Adrenal gland (tissue), 12 donors: Measurements from ENCODE around the gene JCHAIN. TPM values are rescaled to one million over a fixed set of nuclear protein-coding genes. Genes with fewer than 3 reads are reported as not detected.

Experiments used
- DNase-seq, 7 donors: peaks; one replicate each; pipeline ENCODE4 v3.0.0-alpha.2; 2019 to 2020
- H3K27ac ChIP-seq, 5 donors: fragments of 200-600 bp; sonication (generic) in 4 of 5; 1 replicate in 3 of 5; 2 replicates in 2 of 5; pipeline versions ENCODE4 v1.5.1 to v1.8.0; 2016 to 2020; ENCODE audit warnings: mild to moderate bottlenecking in 1 of 5
- H3K27me3 ChIP-seq: fragments of 200-600 bp; 2 replicates; pipeline ENCODE4 v1.8.0; 2021
- H3K36me3 ChIP-seq, 2 donors: fragments of 200-600 bp; replicated peaks in 1 of 2; 1 replicate in 1 of 2; 2 replicates in 1 of 2; pipeline versions ENCODE4 v1.5.1 to v1.8.0; 2018 to 2022
- H3K4me1 ChIP-seq, 2 donors: fragments of 200-600 bp; replicated peaks in 1 of 2; 1 replicate in 1 of 2; 2 replicates in 1 of 2; pipeline versions ENCODE4 v1.5.1 to v1.8.0; 2018 to 2021
- H3K4me3 ChIP-seq, 4 donors: fragments of 200-600 bp; sonication (generic) in 3 of 4; one replicate each; pipeline ENCODE4 v1.5.1; 2016 to 2018
- H3K9me3 ChIP-seq, 3 donors: fragments of 200-600 bp; sonication (generic) in 1 of 3; replicated peaks in 1 of 3; 1 replicate in 2 of 3; 2 replicates in 1 of 3; pipeline versions ENCODE4 v1.5.1 to v1.8.0; 2016 to 2021
- POLR2A ChIP-seq, 2 donors: fragments of 450-650 bp; IDR thresholded peaks; one replicate each; pipeline ENCODE4 v1.6.1; 2017; ENCODE audit warnings: antibody characterized with exemption in 2 of 2, mild to moderate bottlenecking in 2 of 2, moderate library complexity in 1 of 2
- WGBS, 4 donors: extraction: QIAGEN DNeasy Blood & Tissue Kit in 2 of 4; methylation state at CpG; one replicate each; pipeline versions ENCODE4 v1.1.5 to v1.1.7; 2013 to 2017; 5-methylcytosine and 5-hydroxymethylcytosine counted together
- intact Hi-C, 2 donors: fragments of 100-400 bp; cut with DNase I; formaldehyde crosslinking; loops; one replicate each; pipeline versions ENCODE4 v1.14.1 to v1.15.0; 2022 to 2023
- polyA plus RNA-seq, 3 donors: library from polyadenylated mRNA; stranded (reverse); fragments of 200-250 nt in 2 of 3; fragments of 350-450 nt in 1 of 3; fragmentation: Illumina TruSeq in 1 of 3; extraction: RNeasy Lipid Tissue Mini Kit (QIAGEN cat#74804) in 1 of 3; gene quantifications; one replicate each; pipeline ENCODE4 v1.2.3, GENCODE V29; 2013 to 2014
- total RNA-seq, 9 donors: library from RNA; depleted of rRNA in 4 of 9; stranded (reverse); fragments of >200 nt in 4 of 9; fragments of 120-200 nt in 1 of 9; fragmentation: NEBNext Ultra II Directional in 1 of 9; extraction: Animal tissue kit (Norgen Biotek cat#: 25700) in 1 of 9; gene quantifications; one replicate each; pipeline versions ENCODE4 v1.1.0 to v1.2.4, GENCODE V29; 2013 to 2023
- TF ChIP-seq, protein P1 (sequence below), 6 experiments: fragments of 450-650 bp in 4 of 6; fragments of 200-600 bp in 2 of 6; sonication (generic) in 1 of 6; IDR thresholded peaks; 1 replicate in 5 of 6; 2 replicates in 1 of 6; pipeline versions ENCODE4 v1.5.1 to v1.8.0; 2016 to 2021; ENCODE audit warnings: antibody characterized with exemption in 6 of 6, mild to moderate bottlenecking in 2 of 6, moderate library complexity in 1 of 6
- donor health status: healthy with polysubstance abuse.
- donor health status: Bipolar disorder and iron deficiency.
- donor health status: DM: yes; HTN: yes; CAD: no.
- donor health status: DM: no; HTN: no; CAD: no.
- donor health status: DM: no; HTN: no; CAD: no.
- donor health status: DM: yes; HTN: yes; CAD: no.

The JCHAIN gene
- total and polyA plus RNA-seq, 12 donors, result 0.11 to 124 (median 1.9) TPM; not detected in 1

DNA sequence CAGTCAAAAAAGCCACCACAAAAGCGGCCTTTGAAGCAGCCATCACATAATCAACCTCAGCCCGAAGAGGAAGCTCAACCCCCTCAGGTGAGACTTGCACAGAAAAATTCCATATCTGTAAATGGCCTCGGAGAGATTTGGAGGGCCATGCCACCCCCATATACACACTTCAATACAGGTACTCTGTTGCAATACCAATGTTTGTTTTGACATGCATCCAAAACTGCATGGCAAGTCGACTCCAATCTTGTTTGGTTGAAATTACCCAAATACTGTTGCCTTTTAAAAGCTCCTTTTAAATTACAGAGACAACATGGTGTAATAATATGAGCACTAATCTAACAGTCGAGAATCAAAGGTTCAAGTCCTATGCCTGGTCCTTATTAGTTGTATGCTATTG is 31.8 kb downstream of the JCHAIN start:
- Histone ChIP-seq H3K36me3 (no peaks in the 10 kb centered on the region), H3K9me3 (no peaks in the 10 kb centered on the region), H3K4me3 (no peak overlapping the region), H3K27ac (no peak overlapping the region), H3K4me1 (no peaks in the 10 kb centered on the region), H3K27me3 (no peaks in the 10 kb centered on the region)
- TF ChIP-seq, protein P1, sequence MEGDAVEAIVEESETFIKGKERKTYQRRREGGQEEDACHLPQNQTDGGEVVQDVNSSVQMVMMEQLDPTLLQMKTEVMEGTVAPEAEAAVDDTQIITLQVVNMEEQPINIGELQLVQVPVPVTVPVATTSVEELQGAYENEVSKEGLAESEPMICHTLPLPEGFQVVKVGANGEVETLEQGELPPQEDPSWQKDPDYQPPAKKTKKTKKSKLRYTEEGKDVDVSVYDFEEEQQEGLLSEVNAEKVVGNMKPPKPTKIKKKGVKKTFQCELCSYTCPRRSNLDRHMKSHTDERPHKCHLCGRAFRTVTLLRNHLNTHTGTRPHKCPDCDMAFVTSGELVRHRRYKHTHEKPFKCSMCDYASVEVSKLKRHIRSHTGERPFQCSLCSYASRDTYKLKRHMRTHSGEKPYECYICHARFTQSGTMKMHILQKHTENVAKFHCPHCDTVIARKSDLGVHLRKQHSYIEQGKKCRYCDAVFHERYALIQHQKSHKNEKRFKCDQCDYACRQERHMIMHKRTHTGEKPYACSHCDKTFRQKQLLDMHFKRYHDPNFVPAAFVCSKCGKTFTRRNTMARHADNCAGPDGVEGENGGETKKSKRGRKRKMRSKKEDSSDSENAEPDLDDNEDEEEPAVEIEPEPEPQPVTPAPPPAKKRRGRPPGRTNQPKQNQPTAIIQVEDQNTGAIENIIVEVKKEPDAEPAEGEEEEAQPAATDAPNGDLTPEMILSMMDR (IDR thresholded peaks at IDR 0.05), result no peak
- TF ChIP-seq POLR2A (IDR thresholded peaks at IDR 0.05), result no peak
- WGBS, 4 donors, result 81 to 85% (median 84%) methylated on average over 4 to 5 of the region's 5 CpGs
- no peak for DNase-seq
- intact Hi-C loops, result no loop called here

DNA sequence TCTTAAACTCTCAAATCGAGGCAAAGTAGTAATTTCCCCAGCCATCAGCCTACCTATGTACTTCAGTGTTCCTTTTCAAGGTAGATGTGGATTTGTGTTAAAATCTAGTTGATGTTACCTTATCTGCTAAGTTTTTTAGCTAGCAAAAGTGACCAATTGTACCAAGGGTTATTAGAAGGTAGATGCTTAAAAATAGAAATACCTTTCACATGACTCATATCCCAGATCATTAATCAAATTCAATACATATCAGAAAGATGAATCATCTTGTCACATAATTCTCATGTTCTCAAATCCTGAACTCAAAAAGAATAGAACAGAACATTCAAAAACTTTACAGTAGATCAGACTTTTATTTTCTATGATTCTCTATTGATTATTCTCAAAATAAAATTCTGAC is 34.3 kb downstream of the JCHAIN start:
- WGBS, 4 donors, result 53 to 73% (median 68%) methylated on average over 1 of the region's 1 CpG
- TF ChIP-seq POLR2A (IDR thresholded peaks at IDR 0.05), result no peak
- TF ChIP-seq, protein P1 (IDR thresholded peaks at IDR 0.05), result no peak
- Histone ChIP-seq H3K4me3 (no peak overlapping the region), H3K27me3 (no peaks in the 10 kb centered on the region), H3K9me3 (no peaks in the 10 kb centered on the region), H3K36me3 (no peaks in the 10 kb centered on the region), H3K27ac (no peak overlapping the region), H3K4me1 (no peaks in the 10 kb centered on the region)
- no peak for DNase-seq
- intact Hi-C loops, result no loop called here

DNA sequence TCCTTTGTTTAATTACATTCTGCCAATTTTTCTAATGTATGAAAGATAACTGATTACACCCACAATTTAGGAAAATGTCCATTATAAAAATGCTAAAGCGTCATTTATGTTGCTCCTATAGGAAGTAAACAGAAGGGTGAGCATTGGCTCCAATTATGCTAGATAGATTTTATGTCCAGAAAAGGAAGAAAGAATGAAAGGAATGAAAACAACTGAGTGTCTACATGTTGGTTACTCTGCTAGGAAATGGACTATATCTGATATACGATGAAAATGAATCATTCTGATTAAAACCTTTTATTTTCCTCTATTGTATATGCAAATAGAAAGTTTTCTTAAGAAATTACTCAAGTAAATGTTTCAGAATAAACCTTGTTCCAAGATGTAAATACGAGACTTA is 36.1 kb downstream of the JCHAIN start:
- TF ChIP-seq, protein P1 (IDR thresholded peaks at IDR 0.05), result no peak
- TF ChIP-seq POLR2A (IDR thresholded peaks at IDR 0.05), result no peak
- no peaks in the 10 kb centered on the region for H3K27me3 ChIP-seq
- H3K36me3 ChIP-seq, result no peaks in the 10 kb centered on the region
- no peaks in the 10 kb centered on the region for H3K4me1 ChIP-seq
- no peaks in the 10 kb centered on the region for H3K9me3 ChIP-seq
- WGBS, 4 donors, result 68 to 81% (median 76%) methylated on average over 3 of the region's 3 CpGs
- H3K27ac ChIP-seq, result no peak overlapping the region
- intact Hi-C loops, result no loop called here
- DNase-seq, result no peak
- no peak overlapping the region for H3K4me3 ChIP-seq

DNA sequence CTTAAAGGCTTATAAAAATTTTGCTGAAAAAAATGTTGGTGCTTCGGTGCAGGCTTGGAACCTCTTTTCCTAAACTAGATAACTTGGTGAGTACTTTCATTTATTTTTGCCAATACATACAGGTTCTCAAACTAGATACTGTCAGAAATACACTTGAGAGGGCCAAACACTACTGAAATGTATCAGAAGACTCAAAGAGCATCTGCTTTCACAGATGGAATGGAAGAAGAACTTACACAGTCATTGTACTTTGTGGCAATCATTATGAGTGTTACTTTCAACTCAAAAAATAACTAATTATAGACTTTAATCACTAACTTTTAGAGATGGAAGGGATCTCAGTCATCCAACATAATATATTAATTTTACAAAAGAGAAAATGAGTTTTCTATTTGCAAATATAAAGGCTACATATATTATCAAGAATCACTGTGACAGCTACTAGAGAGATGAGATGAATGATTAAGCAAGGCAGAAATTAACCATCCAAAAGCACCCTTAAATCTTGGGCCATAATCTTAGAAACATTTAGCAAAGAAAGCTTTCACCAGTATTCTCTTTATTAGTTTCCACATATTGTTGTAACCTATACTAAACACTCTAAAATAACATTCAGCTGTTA is 36.7 kb downstream of the JCHAIN start:
- no peak for TF ChIP-seq POLR2A (IDR thresholded peaks at IDR 0.05)
- TF ChIP-seq, protein P1 (IDR thresholded peaks at IDR 0.05), result no peak
- WGBS, 4 donors, result 87 to 91% (median 89%) methylated on average over 1 of the region's 1 CpG
- H3K4me1 ChIP-seq, result no peaks in the 10 kb centered on the region
- H3K36me3 ChIP-seq, result no peaks in the 10 kb centered on the region
- no peaks in the 10 kb centered on the region for H3K9me3 ChIP-seq
- no peaks in the 10 kb centered on the region for H3K27me3 ChIP-seq
- no peak overlapping the region for H3K4me3 ChIP-seq
- DNase-seq, result no peak
- intact Hi-C loops, result no loop called here
- H3K27ac ChIP-seq, result no peak overlapping the region
